Activated CD8-positive, alpha-beta memory T cell treated with anti-CD3 and anti-CD28 coated beads, Interleukin-2, amount 50 U/mL, for 1 hour (primary cell): ENCODE data around the gene SORL1.

Experiments
- DNase-seq: peaks from one replicate; pipeline ENCODE4 v3.0.0-alpha.2; 2020; ENCODE audit errors: extremely low read depth

The SORL1 gene

GRCh38 chr11:121536126-121536525 lies 84.0 kb downstream of the SORL1 start:
- no peak for DNase-seq

- no peak for DNase-seq
Measured at GRCh38 chr11:121538054-121538453, 85.9 kb downstream of the SORL1 start.

GRCh38 chr11:121539000-121539399 lies 86.9 kb downstream of the SORL1 start:
- no peak for DNase-seq

- no peak for DNase-seq
Measured at GRCh38 chr11:121540627-121541026, 88.5 kb downstream of the SORL1 start.

- no peak for DNase-seq
Measured at GRCh38 chr11:121543836-121544380, 91.8 kb downstream of the SORL1 start.

- DNase-seq = no peak
Measured at GRCh38 chr11:121544956-121545355, 92.8 kb downstream of the SORL1 start.

- no peak for DNase-seq
Measured at GRCh38 chr11:121547574-121547973, 95.5 kb downstream of the SORL1 start.

- DNase-seq = no peak
Measured at GRCh38 chr11:121550247-121551030, 98.3 kb downstream of the SORL1 start.

GRCh38 chr11:121551463-121551862 lies 99.3 kb downstream of the SORL1 start:
- DNase-seq = no peak

GRCh38 chr11:121552154-121552553 lies 100.0 kb downstream of the SORL1 start:
- DNase-seq = no peak

- DNase-seq = no peak
Measured at GRCh38 chr11:121552644-121553043, 100.5 kb downstream of the SORL1 start.

GRCh38 chr11:121553389-121553788 lies 101.3 kb downstream of the SORL1 start:
- no peak for DNase-seq

GRCh38 chr11:121553806-121554205 lies 101.7 kb downstream of the SORL1 start:
- DNase-seq = no peak

- DNase-seq = no peak
Measured at GRCh38 chr11:121554552-121554951, 102.4 kb downstream of the SORL1 start.

- DNase-seq = no peak
Measured at GRCh38 chr11:121555121-121555520, 103.0 kb downstream of the SORL1 start.

- DNase-seq = no peak
Measured at GRCh38 chr11:121556937-121557336, 104.8 kb downstream of the SORL1 start.

- no peak for DNase-seq
Measured at GRCh38 chr11:121557348-121557747, 105.2 kb downstream of the SORL1 start.

GRCh38 chr11:121559606-121560200 lies 107.6 kb downstream of the SORL1 start:
- no peak for DNase-seq

GRCh38 chr11:121560236-121560635 lies 108.1 kb downstream of the SORL1 start:
- no peak for DNase-seq

GRCh38 chr11:121561240-121561639 lies 109.1 kb downstream of the SORL1 start:
- no peak for DNase-seq

GRCh38 chr11:121561716-121562115 lies 109.6 kb downstream of the SORL1 start:
- no peak for DNase-seq

GRCh38 chr11:121563003-121563402 lies 110.9 kb downstream of the SORL1 start:
- DNase-seq = no peak
